ENCODE data around the gene GIMAP6.
"Not testable (repeated sequence)": the region's sequence is repeated elsewhere in the genome, so short reads cannot be mapped to it uniquely, and the experiment has no call there.

GRCh38 chr7:150678601-150679000 is 46.4 kb upstream of the GIMAP6 start:
- TF ChIP-seq CTCF (IDR thresholded peaks at IDR 0.05; ENCODE audit: low read depth, low read length, poor library complexity, severe bottlenecking); EZH2phosphoT487 (IDR thresholded peaks at IDR 0.05; ENCODE audit: borderline replicate concordance, low read length): not testable (repeated sequence)

Measured in DOHH2 (cell line).